Gastroesophageal sphincter (tissue), 3 donors: Measurements from ENCODE around the gene ELF1.

ENCODE experiments used
- EP300 ChIP-seq: sonication (generic); formaldehyde crosslinking; IDR thresholded peaks from one replicate; pipeline ENCODE4 v1.6.1; 2017; ENCODE audit warnings: antibody characterized with exemption, mild to moderate bottlenecking
- POLR2A ChIP-seq, 2 donors: fragments of 450-650 bp; IDR thresholded peaks; one replicate each; pipeline ENCODE4 v1.6.1; 2017; ENCODE audit warnings: antibody characterized with exemption in 2 of 2, mild to moderate bottlenecking in 2 of 2, moderate library complexity in 1 of 2
- POLR2AphosphoS5 ChIP-seq: sonication (generic); formaldehyde crosslinking; IDR thresholded peaks from one replicate; pipeline ENCODE4 v1.6.1; 2017; ENCODE audit warnings: antibody characterized with exemption
- TF ChIP-seq, protein P1 (sequence below), 4 experiments: fragments of 200-600 bp in 2 of 4; fragments of 450-650 bp in 2 of 4; sonication (generic) in 1 of 4; IDR thresholded peaks; one replicate each; pipeline ENCODE4 v1.5.1; 2017 to 2019; ENCODE audit warnings: antibody characterized with exemption in 4 of 4, mild to moderate bottlenecking in 2 of 4, moderate library complexity in 2 of 4

DNA sequence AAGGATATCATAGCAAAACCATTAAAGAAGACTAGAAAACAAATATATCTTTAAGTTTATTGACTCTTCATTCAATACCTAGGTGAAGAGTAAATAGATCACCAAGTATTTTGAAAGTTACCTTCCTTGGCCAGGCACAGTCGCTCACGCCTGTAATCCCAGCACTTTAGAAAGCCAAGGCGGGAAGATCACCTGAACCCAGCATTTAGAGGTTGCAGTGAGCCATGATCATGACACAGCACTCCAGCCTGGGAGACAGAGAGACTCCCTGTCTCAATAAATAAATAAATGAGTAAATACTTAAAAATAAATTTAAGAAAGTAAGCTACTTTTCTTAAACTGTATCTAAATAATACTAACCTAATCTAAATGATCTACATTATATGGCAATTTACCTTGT is 33.3 kb upstream of the ELF1 start:
- TF ChIP-seq EP300 (no peak), POLR2AphosphoS5 (no peak), POLR2A (IDR thresholded peaks at IDR 0.05) (no peak)
- TF ChIP-seq, protein P1, sequence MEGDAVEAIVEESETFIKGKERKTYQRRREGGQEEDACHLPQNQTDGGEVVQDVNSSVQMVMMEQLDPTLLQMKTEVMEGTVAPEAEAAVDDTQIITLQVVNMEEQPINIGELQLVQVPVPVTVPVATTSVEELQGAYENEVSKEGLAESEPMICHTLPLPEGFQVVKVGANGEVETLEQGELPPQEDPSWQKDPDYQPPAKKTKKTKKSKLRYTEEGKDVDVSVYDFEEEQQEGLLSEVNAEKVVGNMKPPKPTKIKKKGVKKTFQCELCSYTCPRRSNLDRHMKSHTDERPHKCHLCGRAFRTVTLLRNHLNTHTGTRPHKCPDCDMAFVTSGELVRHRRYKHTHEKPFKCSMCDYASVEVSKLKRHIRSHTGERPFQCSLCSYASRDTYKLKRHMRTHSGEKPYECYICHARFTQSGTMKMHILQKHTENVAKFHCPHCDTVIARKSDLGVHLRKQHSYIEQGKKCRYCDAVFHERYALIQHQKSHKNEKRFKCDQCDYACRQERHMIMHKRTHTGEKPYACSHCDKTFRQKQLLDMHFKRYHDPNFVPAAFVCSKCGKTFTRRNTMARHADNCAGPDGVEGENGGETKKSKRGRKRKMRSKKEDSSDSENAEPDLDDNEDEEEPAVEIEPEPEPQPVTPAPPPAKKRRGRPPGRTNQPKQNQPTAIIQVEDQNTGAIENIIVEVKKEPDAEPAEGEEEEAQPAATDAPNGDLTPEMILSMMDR (IDR thresholded peaks at IDR 0.05) = no peak
